ENCODE measurements around the gene RPL38.

Gene RPL38

DNA sequence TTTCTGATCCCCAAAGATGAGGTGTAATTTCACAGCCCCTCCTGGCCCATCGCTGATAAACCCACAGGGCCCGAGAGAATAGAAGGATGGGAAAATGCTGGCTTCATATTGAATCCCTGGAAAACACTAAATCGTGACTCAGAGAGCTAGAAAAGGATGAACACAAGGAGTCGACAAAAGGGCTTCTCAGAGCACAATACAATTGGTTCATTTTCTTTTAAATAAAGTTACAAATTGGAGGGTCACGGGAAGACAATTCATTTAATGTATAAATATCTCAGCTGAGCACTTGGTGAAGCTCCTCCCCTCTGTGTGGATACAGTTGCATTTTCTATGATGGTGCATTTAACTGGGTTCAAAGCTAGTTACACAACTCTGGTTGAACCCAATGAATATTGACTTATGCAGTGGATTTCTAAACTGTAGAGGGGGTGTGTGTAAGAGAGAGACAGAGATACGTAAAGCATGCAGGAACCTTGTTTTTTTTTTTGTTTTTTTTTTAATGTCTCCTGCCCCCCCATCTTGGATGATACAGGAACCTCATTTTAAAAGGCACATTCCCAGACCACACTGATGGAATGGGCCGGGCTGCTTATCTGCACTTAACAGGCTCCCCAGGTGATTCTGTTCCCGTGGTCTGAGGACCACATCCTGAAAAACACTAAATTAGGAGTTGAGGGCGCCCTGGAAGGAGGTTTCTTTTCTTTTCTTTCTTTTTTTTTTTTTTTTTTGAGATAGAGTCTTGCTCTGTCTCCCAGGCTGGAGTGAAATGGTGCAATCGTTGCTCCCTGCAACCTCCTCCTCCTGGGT is 24.0 kb downstream of the RPL38 start:
- no peak for DNase-seq

DNA sequence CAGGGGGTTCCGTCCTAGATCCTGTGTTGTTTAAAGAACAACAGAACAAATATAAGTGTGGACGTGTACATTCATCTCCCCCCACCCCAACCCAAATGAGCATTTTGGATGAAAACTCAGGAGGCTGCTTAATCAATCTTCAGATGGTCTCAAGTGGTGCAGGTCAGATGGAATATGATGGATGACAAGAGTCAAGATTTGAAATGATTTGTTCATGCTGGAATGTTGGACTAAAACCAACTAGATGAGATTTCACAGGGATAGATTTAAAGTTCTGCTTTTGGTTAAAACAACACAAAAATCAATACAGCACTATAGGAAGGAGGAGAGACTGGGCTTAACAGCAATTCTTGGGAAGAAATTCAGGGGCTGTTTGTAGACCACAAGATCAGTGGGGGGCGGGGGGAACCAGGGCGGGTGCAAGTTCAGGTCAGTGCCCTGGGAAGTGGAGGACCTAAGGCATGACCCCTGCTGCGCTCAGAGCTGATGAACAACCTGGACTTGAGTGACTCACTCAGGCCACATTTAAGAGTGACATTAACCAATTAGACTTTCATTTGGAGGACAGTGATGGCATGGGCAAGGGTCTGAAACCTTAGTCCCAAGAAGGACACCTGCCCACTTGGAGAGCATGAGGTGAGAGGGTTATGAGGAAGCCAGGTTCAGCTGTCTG is 25.0 kb downstream of the RPL38 start:
- DNase-seq: no peak

DNA sequence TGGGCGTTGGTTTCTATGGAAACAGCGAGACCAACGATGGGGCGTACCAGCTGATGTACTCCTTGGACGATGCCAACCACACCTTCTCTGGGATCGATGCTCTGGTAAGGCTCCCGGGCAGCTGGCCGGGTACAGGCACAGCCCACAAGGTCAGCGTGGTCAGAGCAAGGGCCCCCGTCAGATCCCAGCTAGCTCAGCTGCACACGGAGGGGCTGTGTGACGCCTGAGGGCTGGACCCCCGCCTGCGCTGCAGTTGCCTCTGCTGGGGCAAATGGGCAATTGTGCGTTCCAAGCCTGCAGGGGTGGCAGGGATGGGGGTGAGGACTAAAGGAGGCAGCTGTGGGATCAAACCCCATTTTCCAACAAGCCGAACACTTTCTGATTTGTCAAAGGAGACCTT is 27.4 kb downstream of the RPL38 start:
- no peak for DNase-seq

DNA sequence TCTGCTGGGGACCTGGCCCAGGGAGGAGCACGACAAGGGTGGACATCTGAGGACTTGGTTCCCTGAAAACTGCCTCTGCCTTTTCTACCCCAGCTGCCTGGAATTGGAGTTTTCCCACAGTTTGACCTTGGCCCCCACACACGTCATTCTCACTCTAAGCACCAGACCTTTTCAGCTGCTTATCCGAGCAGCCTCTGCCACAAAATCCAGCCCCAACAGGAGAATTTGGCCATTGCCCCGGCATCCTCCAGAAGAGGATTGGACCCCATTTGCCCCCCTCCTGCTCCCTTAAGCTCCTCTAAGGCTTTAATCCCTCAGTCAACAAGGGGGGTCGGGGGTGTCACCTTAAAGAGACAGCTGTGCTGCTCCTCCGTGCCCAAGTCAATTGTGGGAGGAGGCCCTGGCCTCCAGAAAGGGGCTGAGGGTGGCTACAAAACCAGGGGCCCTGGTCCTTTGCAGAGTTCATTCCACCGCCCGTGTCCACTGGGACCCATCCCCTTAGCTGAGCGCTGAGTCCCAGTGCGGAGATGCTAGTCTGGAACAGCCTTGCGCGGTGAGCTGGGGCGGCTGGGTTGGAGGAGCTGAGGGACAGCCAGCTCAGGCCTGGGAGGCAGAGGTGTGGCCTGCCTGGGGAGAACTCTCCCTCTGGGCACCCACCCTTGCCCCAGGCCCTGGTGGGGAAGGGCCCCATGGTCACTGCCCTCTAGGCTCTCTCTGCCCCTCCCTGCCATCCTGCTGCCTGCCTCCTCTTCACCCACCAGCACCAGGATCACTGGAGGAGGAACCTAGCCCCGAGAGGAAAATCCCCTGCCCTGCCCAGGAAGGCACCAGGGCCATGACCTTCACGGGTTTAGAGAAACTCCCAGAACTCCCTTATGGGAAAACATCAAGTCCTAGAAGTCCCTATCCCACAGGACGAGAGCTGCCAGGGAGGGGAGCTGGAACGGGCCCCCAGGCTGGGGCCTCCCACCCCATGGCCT is 28.7 kb downstream of the RPL38 start:
- no peak for DNase-seq

DNA sequence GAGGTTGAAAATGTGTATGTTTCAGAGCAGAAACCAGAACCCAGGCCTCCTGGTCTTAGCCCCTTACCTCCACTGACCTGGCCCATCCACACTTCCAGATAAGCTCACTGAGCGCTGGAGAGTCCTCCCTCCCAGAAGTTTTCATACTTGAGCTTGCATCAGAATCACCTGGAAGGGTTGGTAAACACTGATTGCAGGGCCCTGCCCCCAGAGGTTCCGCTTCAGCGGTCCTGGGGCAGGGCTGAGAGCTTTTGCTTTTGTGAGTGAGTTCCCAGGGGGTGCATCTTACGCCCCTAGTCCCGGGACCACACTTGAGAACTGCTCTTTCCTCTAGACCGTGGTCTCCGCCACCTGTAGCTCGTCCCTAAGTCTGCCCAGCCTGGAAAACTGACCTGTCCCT is 30.5 kb downstream of the RPL38 start:
- DNase-seq: no peak

DNA sequence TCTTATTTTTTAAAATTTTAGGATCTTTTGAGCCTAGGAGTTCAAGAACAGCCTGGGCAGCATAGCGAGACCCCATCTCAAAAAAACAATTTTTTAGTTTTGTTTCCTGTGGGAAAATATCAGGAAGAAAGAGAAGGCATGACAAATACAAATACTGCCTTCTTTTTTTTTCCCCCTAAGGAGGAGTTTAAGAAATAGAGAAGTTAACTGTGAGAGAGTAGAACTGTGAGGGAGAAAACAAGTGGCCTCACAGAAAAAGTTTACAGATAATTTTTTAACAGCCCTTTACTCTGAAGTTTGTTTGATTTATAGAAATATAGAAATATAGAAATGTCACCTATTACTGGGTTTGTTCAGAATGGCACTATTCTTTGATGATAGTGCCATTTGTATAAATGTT is 31.0 kb downstream of the RPL38 start:
- no peak for DNase-seq

DNA sequence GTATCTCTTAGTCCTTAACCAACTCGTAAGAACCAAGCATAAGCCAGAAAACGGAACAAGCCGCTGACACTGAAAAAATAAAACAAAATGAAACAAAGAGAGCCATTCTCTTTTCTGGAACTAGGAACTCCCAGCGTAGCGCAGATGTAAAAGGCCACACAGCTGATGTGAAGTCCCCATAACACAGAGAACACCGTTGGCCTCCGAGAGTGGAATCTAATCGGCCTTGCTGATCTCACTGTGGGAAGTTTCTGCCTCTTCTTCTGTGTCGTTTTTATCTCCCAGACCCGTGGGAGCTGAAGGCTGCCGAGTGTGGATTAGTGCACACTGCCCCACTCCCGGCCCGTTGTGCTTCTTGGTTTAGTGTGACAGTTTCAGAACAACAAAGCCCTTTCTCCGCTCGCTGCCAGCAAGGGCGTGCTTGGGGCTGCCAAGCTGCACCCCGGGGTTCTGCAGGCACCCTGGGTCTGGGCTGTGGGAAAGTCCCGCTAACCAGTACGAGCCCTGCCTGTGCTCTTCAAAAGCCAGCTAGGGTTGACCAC is 31.6 kb downstream of the RPL38 start:
- DNase-seq: no peak

DNA sequence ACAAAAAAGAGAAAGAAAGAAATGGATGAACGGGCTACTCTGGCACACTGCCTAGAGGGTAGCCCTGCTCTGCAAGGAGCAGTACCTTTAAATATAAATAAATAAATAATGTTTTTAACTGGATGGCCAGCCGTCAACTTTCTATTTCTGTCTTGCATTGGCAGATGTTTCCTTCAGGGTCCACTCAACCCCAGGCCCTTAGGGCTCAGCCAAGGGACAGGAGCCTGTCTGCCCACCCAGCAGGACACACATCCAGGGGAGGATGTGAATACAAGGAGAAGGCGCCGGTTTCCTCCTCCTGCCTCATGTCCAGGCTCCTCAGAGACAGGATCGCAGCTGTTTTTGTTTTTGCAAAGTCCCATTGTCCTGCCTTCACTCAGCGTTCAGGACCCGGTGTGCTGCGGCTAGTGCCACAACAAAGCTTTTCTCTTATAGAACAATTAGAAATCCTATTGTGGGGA is 32.5 kb downstream of the RPL38 start:
- no peak for DNase-seq

DNA sequence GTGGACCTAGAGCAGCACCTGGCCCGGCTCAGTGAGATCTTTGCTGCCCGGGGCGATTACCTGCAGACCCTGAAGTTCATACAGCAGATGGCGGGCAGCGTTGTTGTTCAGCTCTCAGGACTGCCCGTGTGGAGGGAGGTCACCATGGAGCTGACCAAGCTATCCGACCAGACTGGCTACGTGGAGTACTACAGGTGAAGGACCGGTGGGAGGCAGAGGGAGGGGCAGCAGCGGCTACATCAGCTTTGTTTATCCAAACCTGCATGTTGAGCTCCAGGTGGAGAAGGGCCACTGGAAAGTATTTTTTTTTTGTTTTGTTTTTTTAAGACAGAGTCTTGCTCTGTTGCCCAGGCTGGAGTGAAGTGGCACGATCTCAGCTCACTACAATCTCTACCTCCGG is 33.8 kb downstream of the RPL38 start:
- no peak for DNase-seq

DNA sequence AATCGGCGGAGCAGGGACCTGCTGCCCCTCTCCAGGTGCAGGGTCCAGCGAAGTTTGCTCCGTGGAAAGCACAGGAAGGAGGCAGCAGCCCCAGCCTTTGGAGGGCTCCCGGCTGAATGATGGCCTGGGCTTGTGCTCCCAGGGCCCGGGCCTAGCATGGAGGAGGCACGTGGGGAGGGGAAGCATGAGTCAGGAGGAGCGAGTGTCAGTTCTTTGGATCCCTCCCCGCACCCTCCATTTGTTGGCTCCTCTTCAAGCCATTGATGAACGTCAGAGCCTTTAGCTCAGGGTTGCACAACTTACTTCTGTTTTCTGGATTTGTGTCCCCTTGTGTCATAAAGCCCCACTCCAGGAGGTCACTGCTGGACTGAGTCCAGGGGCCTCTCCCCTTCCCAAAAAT is 35.7 kb downstream of the RPL38 start:
- peak; percentile 63 for DNase-seq

DNA sequence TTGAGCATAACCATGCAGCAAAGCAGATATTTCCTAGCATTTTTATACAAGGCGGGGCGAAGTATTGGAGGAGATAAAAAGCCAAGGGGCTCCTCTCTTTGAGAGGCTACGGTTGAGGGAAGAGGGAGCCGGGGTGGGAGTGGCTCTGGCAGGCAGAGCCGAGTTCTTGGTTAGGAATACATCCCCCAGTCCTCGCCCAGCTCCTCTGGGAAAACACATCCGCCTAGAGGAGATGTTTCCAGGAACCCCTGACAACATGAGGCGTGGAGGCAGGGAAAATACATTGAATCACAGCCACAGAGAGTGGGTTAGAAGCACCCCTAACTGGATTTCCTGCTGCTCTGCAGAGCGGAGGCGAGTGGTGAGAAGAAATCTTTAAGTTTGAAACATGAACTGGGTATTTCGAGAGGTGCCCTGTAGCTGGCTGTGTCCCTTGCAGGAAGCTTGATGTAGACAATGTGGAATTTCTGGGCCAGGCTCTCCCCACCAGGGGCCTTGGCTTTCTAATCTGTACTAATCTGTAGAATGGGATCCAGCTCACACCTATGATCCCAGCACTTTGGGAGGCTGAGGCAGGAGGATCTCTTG is 37.2 kb downstream of the RPL38 start:
- no peak for DNase-seq

DNA sequence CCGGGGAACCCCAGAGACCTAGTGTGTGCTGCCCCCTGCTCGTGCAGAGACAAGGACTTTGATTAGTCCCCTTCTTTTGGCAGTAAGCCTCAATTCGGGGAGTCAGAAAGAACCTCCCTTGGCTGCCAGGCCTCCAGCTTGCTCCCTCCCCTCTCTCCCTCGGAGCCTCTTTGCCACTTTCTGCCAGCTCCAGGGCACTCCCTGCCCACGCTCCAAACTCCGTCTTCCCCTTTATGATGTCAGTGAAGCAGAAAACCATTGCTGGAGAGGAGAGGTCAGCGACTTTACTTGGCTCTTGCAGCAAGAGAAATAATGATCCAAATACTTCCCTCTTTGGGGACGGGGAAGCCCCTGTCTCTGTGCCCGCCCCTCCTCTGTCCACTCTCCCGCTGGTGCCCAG is 38.0 kb downstream of the RPL38 start:
- DNase-seq: peak; percentile 9

DNA sequence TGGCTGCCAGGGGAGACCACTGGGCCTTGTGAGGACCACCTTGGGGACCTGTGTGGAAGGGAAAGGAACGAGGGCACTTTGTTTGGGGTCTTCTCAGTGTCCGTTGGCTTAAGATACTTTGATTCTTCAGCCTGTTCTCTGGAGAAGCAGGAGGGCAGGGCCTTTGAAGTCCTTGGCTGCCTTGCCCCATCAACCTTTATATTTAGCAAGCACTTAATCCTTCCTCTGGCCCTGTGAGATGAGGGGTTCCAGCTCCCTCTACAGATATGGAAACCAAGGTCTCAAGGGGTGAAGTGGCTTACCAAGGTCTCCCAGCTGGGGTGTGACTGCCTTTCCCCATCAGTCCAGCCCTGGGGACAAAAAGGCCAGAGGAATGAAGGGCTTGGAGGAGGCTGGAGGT is 38.4 kb downstream of the RPL38 start:
- no peak for DNase-seq

DNA sequence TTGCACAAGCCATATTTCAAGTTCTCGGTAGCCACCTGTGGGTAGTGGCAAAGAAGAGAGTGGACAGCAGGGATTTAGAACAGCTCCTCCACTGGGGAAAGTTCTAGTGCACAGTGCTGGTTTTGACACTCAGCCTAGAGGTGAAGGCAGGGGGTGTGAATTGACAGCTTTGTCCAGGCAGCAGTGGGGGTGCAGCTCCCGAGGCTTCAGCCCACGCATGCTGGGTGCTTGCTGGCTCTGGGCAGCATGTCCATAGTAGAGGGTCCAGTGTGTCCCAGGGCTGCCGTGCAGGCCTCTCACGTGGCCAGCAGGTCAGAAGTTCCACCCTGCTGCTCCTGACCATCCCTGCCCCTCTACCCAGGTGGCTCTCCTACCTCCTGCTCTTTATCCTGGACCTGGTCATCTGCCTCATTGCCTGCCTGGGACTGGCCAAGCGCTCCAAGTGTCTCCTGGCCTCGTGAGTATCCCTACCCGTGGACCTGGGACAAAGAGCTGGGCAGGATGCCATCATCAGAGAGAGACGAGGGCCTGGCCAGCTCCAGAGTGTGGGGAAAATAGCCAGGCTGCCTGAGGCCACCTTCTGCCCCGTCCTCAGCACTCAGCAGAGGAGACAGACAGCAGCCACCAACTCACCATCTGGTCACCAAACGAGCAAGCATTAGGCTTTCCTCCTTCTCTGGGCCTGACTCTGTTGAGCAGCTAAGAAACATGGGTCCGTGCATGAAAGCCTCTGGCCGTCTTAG is 39.7 kb downstream of the RPL38 start:
- no peak for DNase-seq

DNA sequence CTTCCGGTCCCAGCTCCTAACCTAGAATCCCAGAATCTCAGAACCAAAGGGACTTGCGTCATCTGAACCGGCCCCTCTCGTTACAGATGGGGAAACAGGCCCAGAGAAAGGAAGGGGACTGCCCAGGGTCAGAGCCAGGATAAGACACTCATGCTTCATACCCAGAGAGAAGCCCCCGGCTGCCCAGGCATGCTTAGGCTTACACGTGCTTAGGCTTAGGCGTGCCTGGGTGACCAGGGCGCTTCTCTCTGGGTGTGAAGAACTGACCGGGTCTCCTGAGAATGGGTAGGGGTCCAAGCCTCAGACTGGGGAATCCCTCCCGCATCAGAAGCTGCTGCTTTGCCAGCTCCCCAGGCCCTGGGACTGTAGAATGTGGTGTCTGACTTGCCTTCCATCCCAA is 40.6 kb downstream of the RPL38 start:
- DNase-seq: no peak

DNA sequence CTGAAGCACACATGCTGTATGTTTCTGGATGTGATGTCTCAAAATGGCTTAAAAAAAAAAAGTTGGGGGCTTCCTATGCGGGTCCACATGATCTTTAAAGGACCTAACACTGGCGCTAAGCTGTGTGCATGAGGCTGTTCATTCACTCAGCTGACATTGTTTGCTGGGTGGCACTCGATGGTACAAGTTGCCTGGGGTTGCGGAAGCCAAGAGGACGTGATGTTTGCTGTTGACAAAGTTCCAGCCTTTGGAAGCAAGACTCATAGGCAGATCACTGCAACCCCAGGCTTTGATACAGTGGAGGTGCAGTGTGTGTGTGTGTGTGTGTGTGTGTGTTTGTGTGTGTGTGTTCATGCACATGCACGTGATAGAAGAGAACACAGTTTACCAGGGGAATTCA is 41.1 kb downstream of the RPL38 start:
- no peak for DNase-seq

DNA sequence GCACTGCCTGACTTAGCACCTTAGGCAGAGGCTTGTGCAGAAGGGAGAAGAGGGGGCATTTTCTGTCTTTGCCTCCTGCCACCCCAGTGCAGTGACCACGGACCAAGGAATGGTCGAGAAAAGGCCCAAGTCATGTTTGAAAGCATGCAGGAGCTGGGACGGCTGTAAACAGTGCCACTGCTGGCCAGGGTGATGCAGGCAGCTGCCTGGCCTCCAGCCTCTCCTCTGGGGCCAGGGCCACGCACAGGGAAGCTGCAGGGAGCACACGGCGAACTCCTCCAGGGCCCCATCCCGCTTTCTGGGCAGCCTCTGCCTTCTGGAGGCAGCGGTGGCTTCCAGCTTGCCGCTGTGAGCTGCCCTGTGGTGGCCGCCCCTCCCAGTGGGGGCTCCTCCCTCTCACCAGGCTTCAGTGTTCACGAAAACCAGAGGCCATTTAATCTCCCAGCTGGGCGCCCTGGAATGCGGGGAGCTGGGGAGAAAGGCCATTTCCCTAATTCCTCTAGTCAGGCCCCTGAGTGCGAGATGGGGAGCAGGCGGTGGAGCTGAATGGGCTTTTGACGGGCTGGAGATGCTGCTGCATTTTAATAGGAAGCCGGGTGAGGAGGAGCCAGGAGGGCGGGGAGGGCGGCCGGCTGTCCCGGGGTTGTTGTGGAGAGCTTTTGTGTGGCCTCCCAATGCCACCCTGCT is 41.8 kb downstream of the RPL38 start:
- DNase-seq: no peak

DNA sequence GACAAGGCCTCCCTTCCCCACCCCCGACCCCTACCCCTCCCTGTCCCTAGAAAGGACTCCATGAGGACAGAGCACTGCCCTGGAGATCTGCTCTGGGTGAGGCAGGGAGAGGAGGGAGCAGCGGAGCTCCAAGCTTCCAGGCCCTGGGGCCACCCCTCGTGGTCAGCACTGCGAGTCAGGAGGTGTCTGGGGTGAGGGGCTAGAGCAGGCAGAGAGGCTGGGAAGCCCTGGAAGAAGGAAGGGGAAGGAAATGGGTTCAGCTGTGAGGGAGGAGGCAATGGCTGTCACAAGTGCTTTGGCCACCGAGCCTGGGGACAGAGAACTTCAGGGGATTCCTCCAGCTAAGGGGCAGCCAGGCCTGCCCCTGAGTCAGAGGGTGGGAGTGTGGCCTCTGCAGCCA is 42.4 kb downstream of the RPL38 start:
- no peak for DNase-seq

DNA sequence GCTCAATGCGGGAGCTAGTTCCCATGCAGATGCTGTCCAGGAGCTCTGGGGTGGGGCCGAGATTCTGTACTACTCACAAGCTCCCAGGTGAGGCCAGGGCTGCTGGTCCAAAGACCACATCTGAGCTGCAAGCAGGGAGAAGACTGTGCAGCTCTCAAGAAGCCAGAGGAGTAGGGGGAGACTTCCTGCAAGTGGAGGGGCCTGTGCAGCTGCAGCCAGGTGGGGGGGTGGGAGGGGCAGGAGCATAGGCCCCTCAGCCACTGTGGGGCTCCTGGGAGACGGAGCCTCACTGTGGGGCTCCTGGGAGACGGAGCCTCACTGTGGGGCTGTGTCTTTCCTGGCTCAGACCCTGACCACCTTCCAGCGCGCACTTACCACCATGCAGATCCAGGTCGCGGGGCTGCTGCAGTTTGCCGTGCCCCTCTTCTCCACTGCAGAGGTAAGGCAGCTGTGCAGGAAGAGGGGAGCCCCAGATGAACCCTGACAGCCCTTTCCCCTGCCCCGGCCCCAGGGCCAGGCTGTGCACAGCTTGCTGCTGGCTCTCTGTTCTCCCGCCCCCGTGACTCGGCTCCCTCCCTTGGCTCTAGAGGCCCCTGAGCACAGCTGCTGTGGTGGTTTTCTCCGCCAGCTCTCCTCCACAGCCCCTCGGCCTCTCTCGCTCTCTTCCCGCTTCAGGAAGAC is 46.3 kb downstream of the RPL38 start:
- no peak for DNase-seq

DNA sequence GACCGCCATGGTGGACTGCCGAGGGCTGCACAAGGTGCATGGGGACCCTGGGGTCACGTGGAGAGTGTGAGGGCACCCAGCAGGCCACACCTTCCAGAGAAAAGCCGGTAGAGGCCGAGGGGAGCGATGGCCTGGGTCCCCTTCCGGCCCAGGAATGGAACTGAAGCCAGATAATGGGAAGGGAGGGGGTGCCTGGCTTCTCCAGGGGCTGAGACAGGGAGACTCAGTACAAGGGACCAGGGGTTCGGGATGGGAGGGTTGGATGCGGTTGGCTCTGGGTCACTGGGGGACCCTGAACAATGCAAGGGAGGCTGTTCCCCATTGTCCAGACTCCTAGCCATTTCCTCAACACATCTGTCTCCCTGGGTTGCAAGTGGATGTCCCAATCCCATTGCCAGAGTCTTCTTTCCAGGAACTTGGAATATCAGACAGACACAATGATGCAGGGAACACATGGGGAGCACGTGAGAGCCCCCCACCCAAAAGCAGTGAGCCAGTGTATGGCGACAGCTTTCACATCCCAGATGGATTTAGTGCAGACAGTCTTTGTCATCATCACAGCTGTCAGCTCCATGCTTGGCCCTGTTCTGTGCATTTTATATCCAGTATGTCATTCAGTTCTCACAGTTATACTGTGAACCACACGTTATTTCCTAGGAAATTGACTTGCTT is 47.0 kb downstream of the RPL38 start:
- no peak for DNase-seq

Data from CD4-positive, alpha-beta T cell treated with Interferon gamma for 1 hour (primary cell).